DND-41 (cell line): ENCODE measurements around the gene ADGB.

ENCODE experiments used
- CTCF ChIP-seq: IDR thresholded peaks from 2 replicates; pipeline ENCODE4 v1.5.1; 2012; ENCODE audit warnings: borderline replicate concordance, low read length, moderate library complexity, mild to moderate bottlenecking; ENCODE audit not compliant: poor library complexity, severe bottlenecking; ENCODE audit errors: extremely low read depth
- EZH2 ChIP-seq: IDR thresholded peaks from 3 replicates; pipeline ENCODE4 v1.6.1; 2012; ENCODE audit warnings: borderline replicate concordance, low read depth, mild to moderate bottlenecking, moderate library complexity, low read length, inconsistent platforms; ENCODE audit not compliant: severe bottlenecking

DNA sequence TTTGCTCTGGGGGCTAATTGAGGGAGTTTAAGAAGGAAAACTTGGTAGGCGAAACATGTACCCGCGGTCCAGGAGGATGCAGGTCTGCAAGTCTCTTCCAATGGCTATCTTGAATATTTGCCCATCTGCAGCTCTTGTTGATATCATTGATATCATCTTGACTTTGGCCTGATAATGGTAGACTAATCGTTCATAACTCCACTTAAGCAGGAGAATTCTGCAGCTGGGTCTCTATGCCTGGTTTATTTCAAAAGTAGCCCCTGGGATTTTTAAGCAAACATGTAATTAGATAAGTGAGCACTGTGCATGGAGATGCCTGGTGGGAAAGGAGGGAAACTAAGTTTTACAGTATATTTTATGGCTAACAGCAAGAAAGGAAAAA, 52.7 kb downstream of the ADGB start:
- TF ChIP-seq CTCF (no peak), EZH2 (no peak)
